A673 (cell line): ENCODE data around the gene EPHA10.

Experiments
- EZH2 ChIP-seq: fragments of 200-600 bp; sonication (generic); IDR thresholded peaks from 2 replicates; pipeline ENCODE4 v1.6.1; 2017; ENCODE audit warnings: borderline replicate concordance, low read depth, mild to moderate bottlenecking, mixed read lengths, antibody characterized with exemption, low read length; ENCODE audit not compliant: poor library complexity, severe bottlenecking
- TF ChIP-seq, protein P1 (sequence below): fragments of 300-800, 200-600 bp; sonication (generic); conservative IDR thresholded peaks from 2 replicates; pipeline ENCODE4 v1.5.1; 2017; ENCODE audit warnings: low read depth, mild to moderate bottlenecking, antibody characterized with exemption, low read length, moderate library complexity, mixed read lengths

GRCh38 chr1:37701051-37701450 is 63.9 kb downstream of the EPHA10 start:
- no peak for TF ChIP-seq EZH2
- TF ChIP-seq, protein P1, sequence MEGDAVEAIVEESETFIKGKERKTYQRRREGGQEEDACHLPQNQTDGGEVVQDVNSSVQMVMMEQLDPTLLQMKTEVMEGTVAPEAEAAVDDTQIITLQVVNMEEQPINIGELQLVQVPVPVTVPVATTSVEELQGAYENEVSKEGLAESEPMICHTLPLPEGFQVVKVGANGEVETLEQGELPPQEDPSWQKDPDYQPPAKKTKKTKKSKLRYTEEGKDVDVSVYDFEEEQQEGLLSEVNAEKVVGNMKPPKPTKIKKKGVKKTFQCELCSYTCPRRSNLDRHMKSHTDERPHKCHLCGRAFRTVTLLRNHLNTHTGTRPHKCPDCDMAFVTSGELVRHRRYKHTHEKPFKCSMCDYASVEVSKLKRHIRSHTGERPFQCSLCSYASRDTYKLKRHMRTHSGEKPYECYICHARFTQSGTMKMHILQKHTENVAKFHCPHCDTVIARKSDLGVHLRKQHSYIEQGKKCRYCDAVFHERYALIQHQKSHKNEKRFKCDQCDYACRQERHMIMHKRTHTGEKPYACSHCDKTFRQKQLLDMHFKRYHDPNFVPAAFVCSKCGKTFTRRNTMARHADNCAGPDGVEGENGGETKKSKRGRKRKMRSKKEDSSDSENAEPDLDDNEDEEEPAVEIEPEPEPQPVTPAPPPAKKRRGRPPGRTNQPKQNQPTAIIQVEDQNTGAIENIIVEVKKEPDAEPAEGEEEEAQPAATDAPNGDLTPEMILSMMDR, result no peak
